Brain microvascular endothelial cell (primary cell): ENCODE data around the gene IKBKE.
"Not testable (repeated sequence)": the region's sequence is repeated elsewhere in the genome, so short reads cannot be mapped to it uniquely, and the experiment has no call there.

Source experiments
- DNase-seq: peaks from one replicate; pipeline ENCODE4 v3.0.0-alpha.2; 2020
- H3K27ac ChIP-seq: fragments of 250-450 bp; sonication (Bioruptor Pico); 2 replicates; pipeline ENCODE4 v1.5.1; 2020; ENCODE audit warnings: mild to moderate bottlenecking, moderate library complexity
- H3K27me3 ChIP-seq: fragments of 250-450 bp; sonication (Bioruptor Pico); replicated peaks from 2 replicates; pipeline ENCODE4 v1.5.1; 2020; ENCODE audit warnings: mild to moderate bottlenecking
- H3K36me3 ChIP-seq: fragments of 250-450 bp; sonication (Bioruptor Pico); replicated peaks from 2 replicates; pipeline ENCODE4 v1.5.1; 2020; ENCODE audit warnings: mild to moderate bottlenecking
- H3K4me3 ChIP-seq: 2 replicates; pipeline ENCODE4 v1.5.1; 2011; ENCODE audit warnings: low read depth, mild to moderate bottlenecking, control low read depth, low read length, moderate library complexity
- CTCF ChIP-seq: IDR thresholded peaks from 2 replicates; pipeline ENCODE4 v1.5.1; 2011; ENCODE audit warnings: low read depth, mild to moderate bottlenecking, moderate library complexity, low read length, control low read depth, inconsistent platforms; ENCODE audit errors: missing control alignments
- in situ Hi-C: cut with HindIII; loops from 2 replicates; pipeline ENCODE4 v1.10.0; 2017; ENCODE audit warnings: low sequenced_read_pairs, low pct_ligation_motif_present

Gene IKBKE

GRCh38 chr1:206480211-206480610 is 9.9 kb downstream of the IKBKE start:
- in situ Hi-C loops, result loop anchor here (25.0 kb wide), 1 partner anchor 107 kb away; no protein-coding TSS in a partner anchor
- Histone ChIP-seq H3K4me3 (no peak overlapping the region), H3K36me3 (peaks cover 88% of the 10 kb centered on the region), H3K27me3 (no peaks in the 10 kb centered on the region), H3K27ac (no peak overlapping the region)
- DNase-seq, result no peak
- no peak for TF ChIP-seq CTCF

GRCh38 chr1:206482611-206483010 is 12.3 kb downstream of the IKBKE start:
- Histone ChIP-seq H3K27ac (no peak overlapping the region), H3K4me3 (no peak overlapping the region), H3K27me3 (no peaks in the 10 kb centered on the region), H3K36me3 (peaks cover 79% of the 10 kb centered on the region)
- in situ Hi-C loops, result loop anchor here (25.0 kb wide), 1 partner anchor 105 kb away; no protein-coding TSS in a partner anchor
- no peak for DNase-seq
- TF ChIP-seq CTCF, result no peak

DNA sequence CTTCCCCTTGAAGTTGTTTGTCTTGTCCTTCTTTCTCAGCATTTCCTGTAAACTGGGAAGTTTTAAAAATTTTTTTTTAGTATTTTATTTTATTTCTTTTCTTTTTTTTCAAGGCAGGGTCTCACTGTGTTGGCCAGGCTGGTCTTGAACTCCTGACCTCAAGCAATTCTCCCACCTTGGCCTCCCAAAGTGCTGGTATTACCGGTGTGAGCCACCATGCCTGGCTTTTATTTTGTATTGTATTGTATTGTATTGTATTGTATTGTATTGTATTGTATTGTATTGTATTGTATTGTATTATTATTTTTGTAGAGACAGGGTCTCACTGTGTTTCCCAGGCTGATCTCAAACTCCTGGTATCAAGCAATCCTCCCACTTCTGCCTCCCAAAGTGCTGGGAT is 13.6 kb downstream of the IKBKE start:
- not testable (repeated sequence) for DNase-seq
- peaks cover 78% of the 10 kb centered on the region for H3K36me3 ChIP-seq

GRCh38 chr1:206484901-206485300 is 14.6 kb downstream of the IKBKE start:
- H3K27ac ChIP-seq, result no peak overlapping the region
- peaks cover 75% of the 10 kb centered on the region for H3K36me3 ChIP-seq
- no peak for TF ChIP-seq CTCF
- no peaks in the 10 kb centered on the region for H3K27me3 ChIP-seq
- no peak overlapping the region for H3K4me3 ChIP-seq
- DNase-seq, result no peak
- in situ Hi-C loops, result loop anchor here (25.0 kb wide), 1 partner anchor 102 kb away; no protein-coding TSS in a partner anchor

More for the DNA sequence above, 13.6 kb downstream of the IKBKE start:
- H3K4me3 ChIP-seq, H3K27me3 ChIP-seq, H3K27ac ChIP-seq: not testable (repeated sequence)
- in situ Hi-C loops, result loop anchor here (25.0 kb wide), 1 partner anchor 103 kb away; no protein-coding TSS in a partner anchor

DNA sequence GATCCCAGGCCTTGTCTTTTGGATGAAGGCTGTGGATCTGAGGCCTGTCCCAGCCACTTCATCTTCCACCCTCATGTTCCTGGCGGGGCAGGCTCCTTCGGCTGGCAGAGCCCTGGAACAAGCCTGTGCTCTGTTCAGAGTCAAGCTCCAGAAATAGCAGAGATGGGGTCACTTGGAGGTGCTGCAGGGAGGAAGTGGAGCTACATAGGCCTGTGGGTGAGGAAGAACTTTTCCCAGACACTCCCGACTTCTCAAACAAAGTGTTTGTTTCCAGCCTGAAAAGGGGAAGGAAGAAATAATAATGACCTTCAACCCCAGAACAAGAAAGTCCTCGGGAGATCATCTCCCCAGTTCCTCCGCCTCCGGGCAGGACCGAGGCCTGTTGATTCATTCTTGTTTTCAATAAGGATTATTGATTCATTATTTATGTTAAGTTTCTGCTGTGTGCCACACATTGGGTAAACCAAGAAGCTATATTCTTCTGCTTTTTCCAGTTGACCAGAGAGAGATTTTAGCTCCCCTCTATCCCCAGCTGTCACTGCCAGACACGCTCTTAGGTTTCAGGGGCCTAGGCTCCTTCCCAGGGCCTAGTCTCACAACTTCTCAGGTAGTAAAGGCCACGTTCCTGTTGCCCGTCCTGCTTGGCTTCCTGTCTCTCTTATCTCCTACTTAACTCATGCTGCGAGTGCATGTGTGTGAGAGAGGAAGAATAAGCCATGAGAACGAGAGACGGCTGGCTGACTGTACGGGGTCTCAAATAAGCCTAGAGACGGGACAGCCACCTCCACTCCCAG is 16.9 kb downstream of the IKBKE start:
- Histone ChIP-seq H3K4me3 (no peak overlapping the region), H3K27me3 (no peaks in the 10 kb centered on the region), H3K36me3 (peaks cover 73% of the 10 kb centered on the region), H3K27ac (no peak overlapping the region)
- no peak for DNase-seq
- no peak for TF ChIP-seq CTCF
- in situ Hi-C loops, result loop anchor here (25.0 kb wide), 1 partner anchor 100 kb away; no protein-coding TSS in a partner anchor

DNA sequence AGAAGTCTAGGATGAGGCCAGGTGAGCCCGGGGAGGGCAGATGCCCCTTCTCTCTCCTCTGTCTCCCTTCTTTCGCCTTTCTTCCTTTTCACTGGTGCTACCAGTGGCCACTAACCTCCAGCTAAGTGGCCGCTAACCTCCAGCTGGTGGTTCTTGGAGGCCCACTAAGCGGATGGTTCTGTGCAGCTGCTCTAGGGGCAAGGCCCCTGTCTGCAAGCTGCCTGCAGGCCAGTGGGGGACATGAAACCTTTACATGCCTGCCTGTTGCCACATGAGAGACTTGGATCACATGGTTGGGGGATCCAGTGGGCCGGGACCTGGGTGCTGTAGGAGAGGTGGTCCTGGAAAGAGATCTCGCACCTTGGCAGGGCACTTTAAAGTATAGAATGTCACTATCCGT is 17.7 kb downstream of the IKBKE start:
- Histone ChIP-seq H3K27ac (no peak overlapping the region), H3K36me3 (peaks cover 73% of the 10 kb centered on the region), H3K27me3 (no peaks in the 10 kb centered on the region), H3K4me3 (no peak overlapping the region)
- DNase-seq, result no peak
- in situ Hi-C loops, result loop anchor here (25.0 kb wide), 1 partner anchor 99 kb away; no protein-coding TSS in a partner anchor
- TF ChIP-seq CTCF, result no peak
